K562 (cell line): Measurements from ENCODE around the gene ARHGAP8.

Experiments
- CTCF ChIP-seq, 3 experiments: IDR thresholded peaks in 2 of 3; conservative IDR thresholded peaks in 1 of 3; 2 replicates each; pipeline ENCODE4 v1.5.1; 2011 to 2012; ENCODE audit warnings: low read length in 3 of 3, mild to moderate bottlenecking in 3 of 3, control low read depth in 2 of 3, improper control_type of control experiment in 1 of 3, inconsistent platforms in 1 of 3, low read depth in 1 of 3, mixed read lengths in 1 of 3, moderate library complexity in 1 of 3; ENCODE audit not compliant: insufficient read depth in 2 of 3
- FOSL1 ChIP-seq: fragments of 200-800 bp; sonication (Bioruptor generic); conservative IDR thresholded peaks from 2 replicates; pipeline ENCODE4 v1.6.1; 2016; ENCODE audit warnings: missing genetic modification characterization, missing compliant biosample characterization
- TSC22D4 ChIP-seq: fragments of 450-650 bp; IDR thresholded peaks from 2 replicates; pipeline ENCODE4 v1.6.1; 2016; ENCODE audit warnings: missing genetic modification characterization, missing biosample characterization, control low read depth

- TF ChIP-seq CTCF (IDR thresholded peaks at IDR 0.05 in 2 of 3, conservative IDR thresholded peaks at IDR 0.05 in 1 of 3; ENCODE audit: insufficient read depth in 2 of 3, low read depth in 1 of 3, low read length in 3 of 3) (no peak), FOSL1 (tag) (no peak), TSC22D4 (tag) (no peak)
Observed at GRCh38 chr22:44823396-44823795, 71.0 kb downstream of the ARHGAP8 start.
